Body of pancreas (tissue), 4 donors: Measurements from ENCODE around the gene CPNE5. TPM values are rescaled to one million over a fixed set of nuclear protein-coding genes. Genes with fewer than 3 reads are reported as not detected.

Experiments used
- ATAC-seq: fragments of 150-250 bp; one replicate; pipeline ENCODE4 v1.9.1; 2016
- DNase-seq, 4 donors: peaks; one replicate each; pipeline ENCODE4 v3.0.0-alpha.2; 2019
- H3K27ac ChIP-seq, 4 donors: fragments of 200-600 bp; sonication (generic); 1 replicate in 3 of 4; 2 replicates in 1 of 4; pipeline versions ENCODE4 v1.5.1 to v1.6.1; 2016 to 2019; ENCODE audit warnings: mild to moderate bottlenecking in 1 of 4, mixed read lengths in 1 of 4, moderate library complexity in 1 of 4
- H3K27me3 ChIP-seq, 2 donors: fragments of 200-600 bp; sonication (generic); one replicate each; pipeline ENCODE4 v1.6.0; 2016; ENCODE audit warnings: mild to moderate bottlenecking in 1 of 2
- H3K36me3 ChIP-seq, 2 donors: fragments of 200-600 bp; sonication (generic); replicated peaks in 1 of 2; 2 replicates each; pipeline ENCODE4 v1.5.1; 2016; ENCODE audit warnings: low read depth in 2 of 2; ENCODE audit not compliant: insufficient read depth in 1 of 2
- H3K4me1 ChIP-seq: fragments of 200-600 bp; sonication (generic); one replicate; pipeline ENCODE4 v1.6.0; 2016
- H3K4me3 ChIP-seq, 2 donors: fragments of 200-600 bp; sonication (generic); 1 replicate in 1 of 2; 2 replicates in 1 of 2; pipeline ENCODE4 v1.5.1; 2016 to 2019
- H3K9me3 ChIP-seq, 3 donors: fragments of 200-600 bp; sonication (generic); 1 replicate in 2 of 3; 2 replicates in 1 of 3; pipeline ENCODE4 v1.5.1; 2016
- POLR2A ChIP-seq, 3 donors: fragments of 450-650 bp; IDR thresholded peaks; one replicate each; pipeline ENCODE4 v1.6.1; 2016; ENCODE audit warnings: antibody characterized with exemption in 3 of 3, mild to moderate bottlenecking in 2 of 3
- WGBS, 2 donors: methylation state at CpG; one replicate each; pipeline ENCODE4 v1.1.5; 2017; 5-methylcytosine and 5-hydroxymethylcytosine counted together
- intact Hi-C: fragments of 100-400 bp; cut with DNase I; formaldehyde crosslinking; loops from one replicate; pipeline ENCODE4 v1.15.1; 2023
- total RNA-seq, 2 donors: library from RNA; depleted of rRNA; stranded (reverse); fragments of >200 nt; gene quantifications; one replicate each; pipeline ENCODE4 v1.1.0, GENCODE V29; 2016
- TF ChIP-seq, protein P1 (sequence below), 7 experiments: fragments of 450-650 bp in 4 of 7; fragments of 200-600 bp in 3 of 7; sonication (generic) in 3 of 7; IDR thresholded peaks; one replicate each; pipeline ENCODE4 v1.5.1; 2016 to 2019; ENCODE audit warnings: antibody characterized with exemption in 7 of 7

The CPNE5 gene
- under 1 TPM in 1 of 2 donors, not detected in 1; 0.78 TPM for total RNA-seq

DNA sequence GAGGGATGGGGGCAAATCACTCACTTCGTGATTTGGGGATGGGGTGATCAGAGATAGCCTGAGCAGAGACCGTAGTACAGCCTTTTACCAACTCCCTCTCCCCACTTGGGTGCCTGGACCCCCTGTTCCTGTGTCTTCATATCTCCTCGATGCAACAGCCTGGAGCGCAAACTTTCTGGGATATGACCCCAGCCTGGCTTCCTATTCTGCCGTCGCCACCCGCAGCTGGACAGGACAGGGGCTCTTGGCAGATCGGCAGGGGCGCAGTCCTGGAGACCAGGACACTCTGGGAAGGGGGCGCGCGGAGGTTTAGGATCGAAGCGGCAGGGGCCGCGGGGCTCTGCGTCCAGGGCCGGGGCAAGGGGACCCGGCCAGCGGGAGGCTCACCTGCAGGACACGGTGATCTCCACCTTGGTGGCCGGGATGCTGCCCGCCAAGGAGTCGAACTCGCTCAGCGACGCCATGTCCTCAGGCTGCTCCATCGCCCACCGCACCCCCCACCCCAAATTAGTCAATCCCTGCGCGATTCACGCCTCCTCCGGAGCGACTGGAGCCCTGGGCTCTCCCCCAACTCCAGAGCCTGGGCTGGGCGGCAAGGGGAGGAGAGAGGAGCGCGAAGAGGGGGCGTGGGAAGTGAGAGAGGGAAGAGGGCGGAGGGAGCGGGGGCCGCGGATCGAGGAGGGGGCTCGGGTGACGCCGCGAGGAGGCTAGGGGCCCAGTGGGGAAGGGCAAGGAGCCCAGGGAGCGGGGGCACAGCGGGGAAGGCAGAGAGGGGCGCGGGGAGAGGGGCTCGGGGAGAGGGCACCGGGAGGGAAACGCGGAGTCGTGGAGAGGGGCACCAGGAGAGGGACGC, at the start of gene CPNE5:
CPNE5 (minus strand) TSS at position 549 of the 853 bp plus-strand sequence; CDS start at position 482, 67 bp downstream.
- intact Hi-C loops, result no loop called here
- H3K27me3 ChIP-seq, result no peaks in the 10 kb centered on the region
- peaks cover 21% of the 10 kb centered on the region for H3K4me1 ChIP-seq
- H3K36me3 ChIP-seq, result no peaks in the 10 kb centered on the region
- H3K27ac ChIP-seq, result no peak within 1 kb of the TSS
- no peaks in the 10 kb centered on the region for H3K9me3 ChIP-seq
- ATAC-seq, result peak; percentile 9
- DNase-seq, result no peak
- H3K4me3 ChIP-seq, result peak within 1 kb of the TSS in 1 of 2 donors; percentile 26
- TF ChIP-seq, protein P1, sequence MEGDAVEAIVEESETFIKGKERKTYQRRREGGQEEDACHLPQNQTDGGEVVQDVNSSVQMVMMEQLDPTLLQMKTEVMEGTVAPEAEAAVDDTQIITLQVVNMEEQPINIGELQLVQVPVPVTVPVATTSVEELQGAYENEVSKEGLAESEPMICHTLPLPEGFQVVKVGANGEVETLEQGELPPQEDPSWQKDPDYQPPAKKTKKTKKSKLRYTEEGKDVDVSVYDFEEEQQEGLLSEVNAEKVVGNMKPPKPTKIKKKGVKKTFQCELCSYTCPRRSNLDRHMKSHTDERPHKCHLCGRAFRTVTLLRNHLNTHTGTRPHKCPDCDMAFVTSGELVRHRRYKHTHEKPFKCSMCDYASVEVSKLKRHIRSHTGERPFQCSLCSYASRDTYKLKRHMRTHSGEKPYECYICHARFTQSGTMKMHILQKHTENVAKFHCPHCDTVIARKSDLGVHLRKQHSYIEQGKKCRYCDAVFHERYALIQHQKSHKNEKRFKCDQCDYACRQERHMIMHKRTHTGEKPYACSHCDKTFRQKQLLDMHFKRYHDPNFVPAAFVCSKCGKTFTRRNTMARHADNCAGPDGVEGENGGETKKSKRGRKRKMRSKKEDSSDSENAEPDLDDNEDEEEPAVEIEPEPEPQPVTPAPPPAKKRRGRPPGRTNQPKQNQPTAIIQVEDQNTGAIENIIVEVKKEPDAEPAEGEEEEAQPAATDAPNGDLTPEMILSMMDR (IDR thresholded peaks at IDR 0.05), result no peak
- no peak for TF ChIP-seq POLR2A (IDR thresholded peaks at IDR 0.05)
- WGBS, 2 donors, result 20 to 27% methylated on average over 49 to 56 of the region's 57 CpGs

DNA sequence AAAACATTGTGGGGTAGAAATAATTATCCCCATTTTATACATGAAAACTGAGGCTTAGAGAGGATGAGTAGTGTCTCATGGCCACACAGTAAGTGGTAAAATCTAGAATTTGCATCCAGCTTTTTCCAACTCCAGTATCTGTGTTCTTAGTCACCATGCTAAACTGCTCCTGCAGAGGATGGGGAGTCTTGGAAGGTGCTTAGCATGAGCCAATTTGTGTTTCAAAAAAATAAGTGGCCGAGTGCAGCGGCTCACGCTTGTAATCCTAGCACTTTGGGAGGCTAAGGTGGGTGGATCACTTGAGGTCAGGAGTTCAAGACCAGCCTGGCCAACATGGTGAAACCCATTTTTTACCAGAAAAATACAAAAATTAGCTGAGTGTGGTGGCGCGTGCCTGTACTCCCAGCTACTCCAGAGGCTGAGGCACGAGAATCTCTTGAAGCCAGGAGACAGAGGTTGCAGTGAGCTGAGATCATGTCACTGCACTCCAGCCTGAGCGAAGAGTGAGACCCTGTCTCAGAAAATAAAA, 48.9 kb upstream of the CPNE5 start:
- no peak for DNase-seq
- H3K36me3 ChIP-seq, result no peaks in the 10 kb centered on the region
- peaks cover 27% of the 10 kb centered on the region for H3K4me1 ChIP-seq
- ATAC-seq, result no peak
- no peaks in the 10 kb centered on the region for H3K27me3 ChIP-seq
- H3K9me3 ChIP-seq, result no peaks in the 10 kb centered on the region
- no peak overlapping the region for H3K4me3 ChIP-seq
- no peak for TF ChIP-seq POLR2A (IDR thresholded peaks at IDR 0.05)
- TF ChIP-seq, protein P1 (IDR thresholded peaks at IDR 0.05), result no peak
- 89 to 90% methylated on average over 7 of the region's 7 CpGs for WGBS, 2 donors
- intact Hi-C loops, result no loop called here
- no peak overlapping the region for H3K27ac ChIP-seq

DNA sequence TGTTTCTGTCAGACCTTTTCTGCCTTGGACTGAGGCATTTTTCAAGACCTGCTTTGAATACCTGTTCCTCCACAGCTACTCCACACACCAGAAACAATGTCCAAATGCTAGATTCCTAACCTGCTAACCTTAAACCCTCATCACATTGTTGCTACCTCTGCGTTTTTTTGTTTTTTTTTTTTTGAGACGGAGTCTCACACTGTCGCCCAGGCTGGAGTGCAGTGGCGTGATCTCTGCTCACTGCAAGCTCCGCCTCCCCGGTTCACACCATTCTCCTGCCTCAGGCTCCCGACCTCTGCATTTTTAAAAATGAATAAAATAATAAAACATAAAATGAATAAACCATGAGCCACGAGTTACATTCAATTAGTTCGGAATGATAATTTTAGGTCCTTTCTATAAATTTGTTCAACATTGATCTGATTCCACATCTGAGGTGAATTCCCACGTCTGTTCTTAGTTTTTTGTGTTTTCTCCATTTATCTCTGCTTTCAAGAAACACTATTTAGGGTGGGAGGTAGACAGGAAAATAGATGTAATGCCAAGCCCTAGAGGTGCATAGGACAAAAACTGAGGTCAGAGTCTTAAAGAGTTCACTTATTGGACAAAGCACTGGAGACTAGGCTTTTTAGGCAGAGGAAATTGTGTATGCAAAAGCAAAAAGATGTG, 47.8 kb upstream of the CPNE5 start:
- H3K4me3 ChIP-seq, result no peak overlapping the region
- no peak for DNase-seq
- 62 to 63% methylated on average over 10 of the region's 10 CpGs for WGBS, 2 donors
- intact Hi-C loops, result no loop called here
- no peak overlapping the region for H3K27ac ChIP-seq
- no peak for ATAC-seq
- no peaks in the 10 kb centered on the region for H3K27me3 ChIP-seq
- no peaks in the 10 kb centered on the region for H3K9me3 ChIP-seq
- H3K36me3 ChIP-seq, result no peaks in the 10 kb centered on the region
- TF ChIP-seq, protein P1 (IDR thresholded peaks at IDR 0.05), result no peak
- TF ChIP-seq POLR2A (IDR thresholded peaks at IDR 0.05), result no peak
- H3K4me1 ChIP-seq, result peaks cover 27% of the 10 kb centered on the region

DNA sequence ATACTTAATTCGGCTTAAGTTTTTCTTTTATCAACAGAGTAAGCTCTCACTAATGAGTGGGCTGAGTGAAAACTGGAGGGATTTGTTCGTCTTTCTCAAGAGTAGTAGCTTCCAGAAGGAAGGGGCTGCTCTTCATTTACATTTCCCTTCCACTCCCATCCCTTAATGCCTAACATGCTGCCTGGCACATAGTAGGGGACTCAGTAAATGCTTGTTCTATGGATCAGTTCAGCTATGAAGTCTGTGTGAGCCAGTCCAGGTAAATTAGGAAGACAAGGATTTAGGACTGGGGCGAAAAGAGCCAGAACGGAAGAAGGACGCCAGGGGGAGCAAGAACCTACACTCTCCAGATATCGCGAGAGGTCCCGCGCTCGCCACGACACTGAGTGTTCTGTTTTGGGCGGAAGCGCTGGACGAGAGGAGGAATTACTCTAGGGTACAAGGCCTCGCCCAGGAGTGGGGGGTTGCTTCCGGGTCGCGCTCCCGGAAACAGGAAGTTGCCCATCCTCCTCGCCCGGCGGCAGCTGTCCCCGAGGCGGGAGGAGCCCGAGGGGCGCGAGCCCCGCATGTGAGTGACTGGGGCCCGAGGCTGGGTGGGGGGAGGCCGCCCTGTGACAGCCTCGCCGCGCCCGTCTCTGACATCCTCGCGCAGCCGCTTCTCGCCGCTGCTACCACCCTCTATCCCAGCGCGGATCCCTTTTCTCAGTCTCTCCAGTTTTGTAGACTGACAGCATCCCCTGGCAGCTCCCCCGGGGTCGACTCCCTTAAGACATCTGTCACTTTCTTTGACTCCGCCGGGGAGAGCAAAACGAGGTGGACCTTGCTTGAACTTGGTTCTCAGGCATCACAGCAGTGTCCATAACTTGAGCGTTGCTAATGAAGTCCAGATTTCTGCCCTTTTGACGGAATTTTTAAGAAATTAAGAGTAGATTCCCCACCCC, 46.5 kb upstream of the CPNE5 start, which contains the start of gene C6orf89:
C6orf89 (plus strand) TSS at position 492 of the 941 bp plus-strand sequence. CDS start 13,493 bp downstream, outside the sequence.
- H3K36me3 ChIP-seq, result no peaks in the 10 kb centered on the region
- peak within 1 kb of the TSS; percentile 60 to 85 (median 82) for H3K27ac ChIP-seq
- WGBS, 2 donors, result 1 to 2% methylated on average over 34 to 45 of the region's 48 CpGs
- DNase-seq (peak; percentile 98 to 99 (median 98)), ATAC-seq (peak; percentile 100)
- H3K4me1 ChIP-seq, result peaks cover 27% of the 10 kb centered on the region
- intact Hi-C loops, result no loop called here
- H3K9me3 ChIP-seq, result no peaks in the 10 kb centered on the region
- no peaks in the 10 kb centered on the region for H3K27me3 ChIP-seq
- peak in 2 of 3 donors; percentile 80 to 82 for TF ChIP-seq POLR2A (IDR thresholded peaks at IDR 0.05)
- TF ChIP-seq, protein P1 (IDR thresholded peaks at IDR 0.05), result peak; percentile 84 to 99 (median 97)
- H3K4me3 ChIP-seq, result peak within 1 kb of the TSS; percentile 40 to 76
